ENCODE data around the gene SPOCK1.
"Not testable (repeated sequence)": the region's sequence is repeated elsewhere in the genome, so short reads cannot be mapped to it uniquely, and the experiment has no call there.

The SPOCK1 gene

GRCh38 chr5:137498736-137499505 is at the start of gene SPOCK1:
Gene SPOCK1, minus strand, starts transcription at chr5:137499326.
- H3K4me1 ChIP-seq (ENCODE audit: control insufficient read depth in 5 of 5, insufficient read depth in 5 of 5, low read length in 5 of 5) = peaks cover 0 to 14% (median 10%) of the 10 kb centered on the region in 5 donors
- peak within 1 kb of the TSS in 1 of 5 donors; percentile 47 for H3K9ac ChIP-seq (ENCODE audit: low read length in 5 of 5)
- no peaks in the 10 kb centered on the region for H3K9me3 ChIP-seq (ENCODE audit: control insufficient read depth in 5 of 5, low read length in 5 of 5)
- H3K4me3 ChIP-seq (ENCODE audit: low read depth in 1 of 5, low read length in 5 of 5) = peak within 1 kb of the TSS in 4 of 5 donors; percentile 52 to 68 (median 60)
- peaks cover 10 to 21% (median 12%) of the 10 kb centered on the region in 5 donors for H3K27me3 ChIP-seq (ENCODE audit: control insufficient read depth in 5 of 5, insufficient read depth in 4 of 5, low read length in 5 of 5)
- no peaks in the 10 kb centered on the region for H3K36me3 ChIP-seq (ENCODE audit: control insufficient read depth in 5 of 5, insufficient read depth in 5 of 5, low read length in 5 of 5)
- no peak within 1 kb of the TSS for H3K27ac ChIP-seq (ENCODE audit: low read depth, low read length)

- Histone ChIP-seq H3K9ac (ENCODE audit: low read length in 5 of 5) (no peak overlapping the region), H3K4me1 (ENCODE audit: control insufficient read depth in 5 of 5, insufficient read depth in 5 of 5, low read length in 5 of 5) (no peaks in the 10 kb centered on the region), H3K27ac (ENCODE audit: low read depth, low read length) (no peak overlapping the region), H3K4me3 (ENCODE audit: low read depth in 1 of 5, low read length in 5 of 5) (no peak overlapping the region), H3K36me3 (ENCODE audit: control insufficient read depth in 5 of 5, insufficient read depth in 5 of 5, low read length in 5 of 5) (no peaks in the 10 kb centered on the region), H3K27me3 (ENCODE audit: control insufficient read depth in 5 of 5, insufficient read depth in 4 of 5, low read length in 5 of 5) (no peaks in the 10 kb centered on the region), H3K9me3 (ENCODE audit: control insufficient read depth in 5 of 5, low read length in 5 of 5) (no peaks in the 10 kb centered on the region)
Measured at GRCh38 chr5:137545956-137546355, 46.8 kb upstream of the SPOCK1 start.

GRCh38 chr5:137535449-137535848 is 36.3 kb upstream of the SPOCK1 start:
- not testable (repeated sequence) for H3K9ac ChIP-seq (ENCODE audit: low read length in 5 of 5); H3K4me1 ChIP-seq (ENCODE audit: control insufficient read depth in 5 of 5, insufficient read depth in 5 of 5, low read length in 5 of 5); H3K9me3 ChIP-seq (ENCODE audit: control insufficient read depth in 5 of 5, low read length in 5 of 5); H3K36me3 ChIP-seq (ENCODE audit: control insufficient read depth in 5 of 5, insufficient read depth in 5 of 5, low read length in 5 of 5); H3K27ac ChIP-seq (ENCODE audit: low read depth, low read length); H3K27me3 ChIP-seq (ENCODE audit: control insufficient read depth in 5 of 5, insufficient read depth in 4 of 5, low read length in 5 of 5); H3K4me3 ChIP-seq (ENCODE audit: low read depth in 1 of 5, low read length in 5 of 5)

DNA sequence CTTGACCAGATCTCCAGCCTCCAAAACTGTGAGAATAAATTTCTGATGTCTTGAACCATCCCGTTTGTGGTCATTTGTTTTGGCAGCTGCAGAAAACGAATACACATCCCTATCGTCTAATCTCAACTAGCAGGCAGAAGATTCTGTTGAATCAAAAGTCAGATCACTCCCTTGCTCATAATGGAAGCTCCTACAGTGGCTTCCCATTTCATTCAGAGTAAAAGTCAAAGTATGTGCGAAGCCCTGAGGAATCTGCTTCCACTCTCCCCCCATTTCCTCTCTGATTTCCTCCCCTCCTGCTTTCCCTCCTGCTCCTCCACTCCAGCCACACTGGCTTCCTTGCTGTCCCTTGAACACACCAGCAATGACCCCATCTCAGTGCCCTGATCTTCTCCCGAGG is 34.8 kb upstream of the SPOCK1 start:
- no peaks in the 10 kb centered on the region for H3K4me1 ChIP-seq (ENCODE audit: control insufficient read depth in 5 of 5, insufficient read depth in 5 of 5, low read length in 5 of 5)
- no peaks in the 10 kb centered on the region for H3K27me3 ChIP-seq (ENCODE audit: control insufficient read depth in 5 of 5, insufficient read depth in 4 of 5, low read length in 5 of 5)
- no peak overlapping the region for H3K4me3 ChIP-seq (ENCODE audit: low read depth in 1 of 5, low read length in 5 of 5)
- no peak overlapping the region for H3K9ac ChIP-seq (ENCODE audit: low read length in 5 of 5)
- no peak overlapping the region for H3K27ac ChIP-seq (ENCODE audit: low read depth, low read length)
- H3K36me3 ChIP-seq (ENCODE audit: control insufficient read depth in 5 of 5, insufficient read depth in 5 of 5, low read length in 5 of 5) = no peaks in the 10 kb centered on the region
- peaks cover 0 to 7% (median 0%) of the 10 kb centered on the region in 5 donors for H3K9me3 ChIP-seq (ENCODE audit: control insufficient read depth in 5 of 5, low read length in 5 of 5)

GRCh38 chr5:137531266-137531665 is 32.1 kb upstream of the SPOCK1 start:
- Histone ChIP-seq H3K9ac (ENCODE audit: low read length in 5 of 5) (no peak overlapping the region), H3K4me1 (ENCODE audit: control insufficient read depth in 5 of 5, insufficient read depth in 5 of 5, low read length in 5 of 5) (no peaks in the 10 kb centered on the region), H3K27ac (ENCODE audit: low read depth, low read length) (no peak overlapping the region), H3K9me3 (ENCODE audit: control insufficient read depth in 5 of 5, low read length in 5 of 5) (peaks cover 0 to 7% (median 0%) of the 10 kb centered on the region in 5 donors), H3K27me3 (ENCODE audit: control insufficient read depth in 5 of 5, insufficient read depth in 4 of 5, low read length in 5 of 5) (no peaks in the 10 kb centered on the region), H3K4me3 (ENCODE audit: low read depth in 1 of 5, low read length in 5 of 5) (no peak overlapping the region), H3K36me3 (ENCODE audit: control insufficient read depth in 5 of 5, insufficient read depth in 5 of 5, low read length in 5 of 5) (no peaks in the 10 kb centered on the region)

DNA sequence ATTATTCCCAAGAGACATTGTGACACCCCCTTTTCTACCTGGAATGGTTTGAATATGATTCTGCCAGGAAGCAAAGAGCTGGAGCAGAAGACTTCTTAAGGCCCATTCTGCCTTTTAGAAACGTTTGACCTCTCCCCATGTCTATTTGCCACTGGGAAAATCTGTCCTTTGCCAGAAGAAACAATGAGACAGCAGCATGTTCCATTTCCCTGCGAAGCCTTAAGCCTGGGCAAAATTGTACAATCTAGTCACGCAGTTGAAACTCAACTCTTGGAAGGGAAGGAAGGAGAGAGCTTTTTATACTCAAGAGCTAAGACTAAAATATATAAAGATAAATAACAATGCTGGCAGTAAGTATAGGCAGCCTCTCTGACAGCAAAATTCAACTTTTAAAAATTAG is 22.1 kb upstream of the SPOCK1 start:
- H3K9me3 ChIP-seq (ENCODE audit: control insufficient read depth in 5 of 5, low read length in 5 of 5) = no peaks in the 10 kb centered on the region
- no peak overlapping the region for H3K4me3 ChIP-seq (ENCODE audit: low read depth in 1 of 5, low read length in 5 of 5)
- H3K27ac ChIP-seq (ENCODE audit: low read depth, low read length) = no peak overlapping the region
- no peaks in the 10 kb centered on the region for H3K4me1 ChIP-seq (ENCODE audit: control insufficient read depth in 5 of 5, insufficient read depth in 5 of 5, low read length in 5 of 5)
- H3K36me3 ChIP-seq (ENCODE audit: control insufficient read depth in 5 of 5, insufficient read depth in 5 of 5, low read length in 5 of 5) = no peaks in the 10 kb centered on the region
- H3K27me3 ChIP-seq (ENCODE audit: control insufficient read depth in 5 of 5, insufficient read depth in 4 of 5, low read length in 5 of 5) = peaks cover 0 to 2% (median 0%) of the 10 kb centered on the region in 5 donors
- H3K9ac ChIP-seq (ENCODE audit: low read length in 5 of 5) = no peak overlapping the region

- peaks cover 0 to 6% (median 0%) of the 10 kb centered on the region in 5 donors for H3K27me3 ChIP-seq (ENCODE audit: control insufficient read depth in 5 of 5, insufficient read depth in 4 of 5, low read length in 5 of 5)
- H3K9ac ChIP-seq (ENCODE audit: low read length in 5 of 5) = no peak overlapping the region
- H3K4me3 ChIP-seq (ENCODE audit: low read depth in 1 of 5, low read length in 5 of 5) = no peak overlapping the region
- no peaks in the 10 kb centered on the region for H3K36me3 ChIP-seq (ENCODE audit: control insufficient read depth in 5 of 5, insufficient read depth in 5 of 5, low read length in 5 of 5)
- H3K4me1 ChIP-seq (ENCODE audit: control insufficient read depth in 5 of 5, insufficient read depth in 5 of 5, low read length in 5 of 5) = no peaks in the 10 kb centered on the region
- H3K9me3 ChIP-seq (ENCODE audit: control insufficient read depth in 5 of 5, low read length in 5 of 5) = peaks cover 0 to 2% (median 0%) of the 10 kb centered on the region in 5 donors
- H3K27ac ChIP-seq (ENCODE audit: low read depth, low read length) = no peak overlapping the region
Measured at GRCh38 chr5:137516961-137517360, 17.8 kb upstream of the SPOCK1 start.

GRCh38 chr5:137516251-137516797 is 17.2 kb upstream of the SPOCK1 start:
- H3K4me3 ChIP-seq (ENCODE audit: low read depth in 1 of 5, low read length in 5 of 5) = no peak overlapping the region
- no peaks in the 10 kb centered on the region for H3K4me1 ChIP-seq (ENCODE audit: control insufficient read depth in 5 of 5, insufficient read depth in 5 of 5, low read length in 5 of 5)
- H3K27me3 ChIP-seq (ENCODE audit: control insufficient read depth in 5 of 5, insufficient read depth in 4 of 5, low read length in 5 of 5) = peaks cover 0 to 6% (median 0%) of the 10 kb centered on the region in 5 donors
- H3K9ac ChIP-seq (ENCODE audit: low read length in 5 of 5) = no peak overlapping the region
- H3K36me3 ChIP-seq (ENCODE audit: control insufficient read depth in 5 of 5, insufficient read depth in 5 of 5, low read length in 5 of 5) = no peaks in the 10 kb centered on the region
- no peak overlapping the region for H3K27ac ChIP-seq (ENCODE audit: low read depth, low read length)
- peaks cover 0 to 4% (median 0%) of the 10 kb centered on the region in 5 donors for H3K9me3 ChIP-seq (ENCODE audit: control insufficient read depth in 5 of 5, low read length in 5 of 5)

DNA sequence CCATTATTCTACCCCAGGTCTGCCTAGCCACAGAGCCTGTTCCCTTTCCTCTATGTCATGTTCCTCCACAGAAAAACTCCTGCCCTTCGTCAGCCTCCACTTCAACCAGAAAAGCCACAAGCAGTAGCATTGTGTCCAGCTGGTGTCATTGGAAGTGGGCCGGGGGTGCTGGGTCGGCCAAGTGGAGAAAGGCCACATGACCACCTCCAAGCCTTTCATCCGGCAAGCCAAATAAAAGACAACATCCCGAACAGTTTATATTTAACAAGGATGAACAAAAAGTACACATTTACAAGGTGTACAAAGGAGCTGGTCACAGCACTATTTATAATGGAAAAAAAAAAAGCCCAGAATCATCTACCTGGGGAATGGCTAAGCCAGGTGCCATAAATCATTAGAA is 16.1 kb upstream of the SPOCK1 start:
- Histone ChIP-seq H3K9ac (ENCODE audit: low read length in 5 of 5) (no peak overlapping the region), H3K4me1 (ENCODE audit: control insufficient read depth in 5 of 5, insufficient read depth in 5 of 5, low read length in 5 of 5) (no peaks in the 10 kb centered on the region), H3K36me3 (ENCODE audit: control insufficient read depth in 5 of 5, insufficient read depth in 5 of 5, low read length in 5 of 5) (no peaks in the 10 kb centered on the region), H3K9me3 (ENCODE audit: control insufficient read depth in 5 of 5, low read length in 5 of 5) (peaks cover 0 to 4% (median 0%) of the 10 kb centered on the region in 5 donors), H3K4me3 (ENCODE audit: low read depth in 1 of 5, low read length in 5 of 5) (no peak overlapping the region), H3K27ac (ENCODE audit: low read depth, low read length) (no peak overlapping the region), H3K27me3 (ENCODE audit: control insufficient read depth in 5 of 5, insufficient read depth in 4 of 5, low read length in 5 of 5) (peaks cover 0 to 6% (median 0%) of the 10 kb centered on the region in 5 donors)

DNA sequence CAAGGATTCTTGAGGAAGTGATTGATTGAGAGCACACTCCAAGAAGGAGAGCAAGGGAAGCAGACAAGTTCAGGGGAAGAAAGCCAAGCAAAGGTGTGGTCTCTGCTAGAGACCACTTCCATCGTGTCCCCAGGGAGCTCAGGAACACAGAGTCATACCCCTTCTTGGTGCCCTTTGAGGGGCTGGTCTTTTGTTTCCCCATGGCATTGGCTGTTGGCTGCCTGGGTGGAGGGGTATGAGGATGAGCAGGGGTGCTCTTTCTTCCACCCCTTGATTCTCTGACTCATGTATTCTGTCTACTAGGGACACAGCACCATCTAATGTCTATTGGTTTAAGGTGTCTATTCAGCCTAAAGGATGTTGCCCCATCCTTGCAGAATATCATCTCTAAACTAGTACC is 11.5 kb upstream of the SPOCK1 start:
- Histone ChIP-seq H3K36me3 (ENCODE audit: control insufficient read depth in 5 of 5, insufficient read depth in 5 of 5, low read length in 5 of 5) (no peaks in the 10 kb centered on the region), H3K27ac (ENCODE audit: low read depth, low read length) (no peak overlapping the region), H3K9ac (ENCODE audit: low read length in 5 of 5) (no peak overlapping the region), H3K4me1 (ENCODE audit: control insufficient read depth in 5 of 5, insufficient read depth in 5 of 5, low read length in 5 of 5) (no peaks in the 10 kb centered on the region), H3K4me3 (ENCODE audit: low read depth in 1 of 5, low read length in 5 of 5) (no peak overlapping the region), H3K27me3 (ENCODE audit: control insufficient read depth in 5 of 5, insufficient read depth in 4 of 5, low read length in 5 of 5) (no peaks in the 10 kb centered on the region), H3K9me3 (ENCODE audit: control insufficient read depth in 5 of 5, low read length in 5 of 5) (peaks cover 0 to 4% (median 0%) of the 10 kb centered on the region in 5 donors)
